ENCODE measurements around the gene ANKRD10.

GRCh38 chr13:110942248-110942981, 27.5 kb upstream of the ANKRD10 start:
- TF ChIP-seq EZH2 (IDR thresholded peaks at IDR 0.05; ENCODE audit: low read depth, unreplicated experiment) (no peak), STAT1 (IDR thresholded peaks at IDR 0.05; ENCODE audit: unreplicated experiment) (no peak), CTCF (conservative IDR thresholded peaks at IDR 0.05; ENCODE audit: low read depth in 2 of 2) (no peak), REST (IDR thresholded peaks at IDR 0.05; ENCODE audit: unreplicated experiment) (no peak), JUNB (IDR thresholded peaks at IDR 0.05; ENCODE audit: unreplicated experiment) (no peak), POLR2AphosphoS5 (IDR thresholded peaks at IDR 0.05; ENCODE audit: low read depth) (no peak), ETS1 (IDR thresholded peaks at IDR 0.05) (no peak), CREB1 (CRISPR knock-in tag; IDR thresholded peaks at IDR 0.05; ENCODE audit: low read depth) (no peak), NANOG (IDR thresholded peaks at IDR 0.05; ENCODE audit: borderline replicate concordance) (no peak), EZH2phosphoT487 (IDR thresholded peaks at IDR 0.05; ENCODE audit: unreplicated experiment) (no peak), ZNF114 (CRISPR knock-in tag; IDR thresholded peaks at IDR 0.05) (no peak), ZNF331 (CRISPR knock-in tag; IDR thresholded peaks at IDR 0.05; ENCODE audit: low read depth) (no peak), ZNF462 (CRISPR knock-in tag; IDR thresholded peaks at IDR 0.05) (no peak)
